GM19043 (cell line): ENCODE results near the gene GTF2F2.

Source experiments
- ATAC-seq: cut with Tn5 transposase; IDR thresholded peaks from one replicate; pipeline ENCODE4 v1.9.1; 2021; ENCODE audit warnings: low read depth; ENCODE audit not compliant: unreplicated experiment

Gene GTF2F2

DNA sequence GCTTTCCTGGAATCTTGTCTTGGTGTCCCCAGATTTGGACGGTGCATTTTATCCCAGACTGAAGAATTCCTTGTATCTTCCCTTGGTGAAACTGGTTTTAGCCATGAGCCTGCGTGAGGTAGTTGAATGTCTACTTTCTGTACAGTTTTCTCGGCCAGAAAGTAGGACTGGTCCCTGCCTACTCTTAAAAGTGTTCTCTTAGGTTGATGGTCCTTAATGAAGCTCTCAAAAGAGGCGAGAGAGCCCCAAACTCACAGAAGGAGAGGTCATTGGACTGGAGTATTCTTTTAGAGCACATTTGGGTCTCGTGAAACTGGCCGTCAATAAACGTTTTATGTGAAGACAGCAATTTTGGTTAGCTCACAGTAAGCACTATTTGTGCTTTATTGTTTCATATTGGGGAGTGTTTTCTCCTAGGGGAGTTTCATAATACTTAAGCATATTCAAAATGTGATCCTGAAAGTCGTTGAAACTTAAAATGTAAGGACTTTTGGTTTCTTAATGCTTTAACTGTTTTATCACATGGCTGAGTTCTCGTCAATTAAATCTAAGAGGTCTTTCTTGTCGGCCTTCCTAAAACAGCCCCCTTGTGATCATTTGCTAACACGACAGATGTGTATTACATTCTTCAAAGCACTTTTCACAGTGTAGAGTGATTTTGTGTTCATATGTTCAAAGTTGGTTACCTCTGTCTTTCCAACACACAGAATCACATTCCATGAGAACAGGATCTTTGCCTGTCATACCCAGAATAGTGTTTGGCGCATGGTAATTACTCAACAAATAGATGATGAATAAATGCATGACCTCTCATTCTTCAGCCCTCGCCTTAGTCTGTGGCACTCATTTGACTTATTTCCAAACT lies 889 bp downstream of the GTF2F2 start:
- ATAC-seq, result no peak

DNA sequence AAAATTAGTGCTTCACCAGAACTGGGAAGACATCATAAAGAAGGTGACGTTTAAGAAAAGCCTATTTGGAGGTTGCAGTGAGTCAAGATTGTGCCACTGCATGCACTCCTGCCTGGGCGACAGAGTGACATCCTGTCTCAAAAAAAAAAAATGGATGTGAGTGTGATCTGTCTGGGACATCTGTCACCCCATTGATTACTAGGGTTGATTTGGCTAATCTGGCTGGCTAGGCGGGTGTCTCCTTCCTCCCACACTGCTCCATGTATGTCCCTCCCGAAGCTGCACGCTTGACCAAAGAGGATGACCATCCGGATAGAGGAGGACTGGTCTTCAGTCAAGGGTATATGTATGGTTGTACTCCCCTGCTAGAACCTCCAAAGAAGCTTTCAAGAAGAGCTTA lies 2.6 kb downstream of the GTF2F2 start:
- ATAC-seq, result no peak

DNA sequence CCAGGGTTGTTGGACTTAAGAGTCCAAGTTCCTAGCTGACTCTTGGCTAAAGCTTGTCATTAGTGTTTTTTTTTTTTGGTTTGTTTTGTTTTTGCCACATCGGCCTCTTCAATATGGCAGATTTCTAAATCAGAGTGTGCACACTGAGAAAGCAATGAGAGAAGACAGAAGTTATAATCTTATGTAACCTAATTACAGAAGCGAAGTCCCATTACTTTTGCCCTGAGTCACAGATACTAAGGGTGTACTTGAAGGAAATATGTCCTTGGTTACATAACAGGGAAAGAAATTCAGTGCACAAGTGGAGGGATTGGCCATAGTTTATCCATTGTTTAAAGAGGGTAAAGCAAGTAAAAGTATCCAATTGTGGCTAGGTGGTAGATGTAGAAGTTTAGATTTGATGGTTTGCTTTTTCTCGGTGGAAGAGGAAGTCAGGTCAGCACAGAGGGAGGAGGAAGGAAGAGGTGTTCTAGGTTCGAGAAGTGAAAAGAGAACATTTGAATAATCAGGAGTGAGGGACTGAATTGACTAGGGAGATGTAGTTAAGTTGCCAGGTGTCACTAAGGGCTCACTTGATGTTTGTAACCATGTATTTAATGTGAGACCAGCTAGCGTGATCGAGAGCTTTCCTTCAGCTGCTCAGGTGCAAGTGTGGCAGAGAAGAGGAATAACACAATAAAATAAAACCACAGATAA lies 12.2 kb downstream of the GTF2F2 start:
- ATAC-seq, result peak; percentile 90

DNA sequence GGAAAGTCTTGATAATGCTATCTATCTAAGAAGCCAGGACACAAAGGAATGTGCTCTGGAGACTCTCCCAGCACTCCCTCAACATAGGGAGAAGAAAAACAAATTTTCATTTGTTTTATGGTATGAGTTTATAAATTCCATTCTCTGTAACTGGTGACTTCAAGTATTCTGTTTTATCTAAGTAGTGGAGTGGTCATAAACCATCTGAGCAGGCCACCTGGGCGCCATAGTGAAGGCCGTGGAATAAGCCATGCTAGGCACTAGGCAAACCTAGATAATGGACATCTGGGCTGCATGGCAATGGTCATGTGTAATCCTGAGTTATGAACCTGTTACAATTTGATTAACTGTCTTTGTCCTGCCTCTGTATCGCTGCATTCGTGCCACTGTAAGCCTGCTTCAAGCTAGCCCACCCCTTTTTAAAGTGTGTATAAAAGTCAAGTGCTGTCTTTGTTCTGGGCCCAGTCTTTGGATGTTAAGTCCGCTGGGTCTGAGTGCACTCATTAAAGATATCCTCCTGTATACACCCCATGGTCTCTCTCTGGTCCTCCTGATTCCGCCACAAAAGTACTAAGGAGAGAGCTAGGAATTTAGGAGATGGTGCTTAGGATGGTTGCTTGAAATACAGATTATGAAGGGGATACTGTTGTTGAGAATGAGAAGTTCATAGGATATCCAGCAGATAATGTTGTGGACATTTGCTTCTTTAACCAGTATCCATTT lies 13.2 kb downstream of the GTF2F2 start:
- no peak for ATAC-seq

DNA sequence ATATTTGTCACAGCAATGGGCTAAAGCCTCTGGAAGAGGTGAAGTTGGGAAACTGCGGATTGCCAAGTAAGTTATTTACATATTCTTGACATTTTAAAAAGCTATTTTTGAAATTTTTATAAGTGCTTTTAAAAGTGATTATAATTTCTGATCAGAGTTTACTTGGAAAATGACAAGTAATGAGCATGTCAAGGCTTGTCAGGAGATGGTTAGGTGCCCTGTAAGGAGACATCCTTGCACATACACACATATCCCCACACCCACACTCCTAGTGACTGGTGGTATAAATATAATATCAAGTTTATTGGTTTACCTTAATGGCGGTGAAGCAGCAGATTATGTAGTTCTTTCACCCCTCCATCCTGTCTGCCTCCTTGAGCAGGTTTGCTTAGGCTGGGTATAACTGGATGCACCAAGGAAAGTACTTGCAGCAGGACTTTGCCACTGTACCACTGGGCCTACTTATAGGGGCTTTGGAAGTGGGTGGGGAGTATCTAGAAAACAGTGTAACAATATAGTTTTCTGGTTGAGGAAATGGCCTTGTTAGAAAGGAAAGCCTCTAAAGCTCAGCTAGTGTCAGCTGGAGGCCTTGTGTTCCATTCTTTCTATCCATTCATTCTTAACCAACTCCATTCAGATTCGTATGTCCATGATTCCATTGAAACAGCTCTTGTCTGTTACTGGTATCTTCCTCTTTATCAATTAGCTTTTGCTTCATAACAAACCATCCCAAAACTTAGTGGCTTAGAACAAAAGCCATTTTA lies 16.6 kb downstream of the GTF2F2 start:
- ATAC-seq, result no peak

DNA sequence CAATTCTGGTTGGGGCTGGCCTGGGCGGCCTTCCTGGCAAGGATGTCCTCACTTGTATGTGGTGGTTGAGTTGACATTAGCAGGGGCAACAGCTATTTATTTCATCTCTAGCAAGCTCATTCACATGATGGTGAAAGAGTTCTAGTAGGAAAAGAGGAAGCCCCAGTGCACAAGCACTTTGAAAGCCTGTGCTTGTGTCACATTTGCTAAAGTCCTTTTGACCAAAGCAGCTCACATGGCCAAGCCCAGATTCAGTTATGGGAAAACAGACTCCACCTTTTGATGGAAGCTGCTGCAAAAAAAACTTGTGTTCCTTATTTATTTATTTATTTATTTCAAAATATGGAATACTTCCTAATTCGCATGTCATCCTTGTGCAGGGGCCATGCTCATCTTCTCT lies 17.2 kb downstream of the GTF2F2 start:
- no peak for ATAC-seq

DNA sequence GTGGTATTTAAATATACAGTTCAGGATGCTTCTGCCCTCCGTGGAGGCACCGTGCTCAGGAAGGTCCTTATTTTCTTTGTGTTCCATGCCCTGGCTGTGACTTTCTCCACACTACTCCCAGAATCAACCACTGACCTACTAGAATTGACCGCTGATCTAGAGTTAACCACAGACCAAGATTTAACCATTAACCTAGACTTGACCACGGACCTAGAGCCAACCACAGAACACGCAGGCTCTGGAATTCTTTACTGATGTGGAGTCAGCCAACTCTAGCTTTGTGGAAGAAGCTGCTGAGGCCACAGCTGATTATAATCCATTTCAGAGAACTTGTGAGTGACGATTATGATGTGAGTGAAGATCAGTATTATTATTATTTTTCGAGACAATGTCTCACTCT lies 18.0 kb downstream of the GTF2F2 start:
- ATAC-seq, result no peak

DNA sequence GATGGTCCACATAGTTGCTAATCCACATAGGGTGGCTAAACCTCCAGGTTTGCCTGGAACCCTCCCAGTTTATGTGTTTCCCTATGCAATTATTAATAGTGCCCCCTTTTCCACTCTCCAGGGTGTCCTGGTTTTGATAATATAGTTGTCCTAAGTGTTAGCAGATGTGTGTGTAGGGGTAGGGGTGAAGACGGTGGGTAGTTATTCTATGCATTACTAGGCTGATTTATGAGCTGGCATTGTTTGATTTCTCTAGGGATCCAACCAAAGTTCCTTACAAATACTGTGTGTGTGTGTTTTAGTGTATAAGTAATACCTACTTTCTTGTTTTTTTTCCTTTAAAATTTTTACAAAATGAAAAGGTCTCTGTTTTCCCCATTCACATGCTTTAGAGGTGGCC lies 21.1 kb downstream of the GTF2F2 start:
- ATAC-seq, result no peak

DNA sequence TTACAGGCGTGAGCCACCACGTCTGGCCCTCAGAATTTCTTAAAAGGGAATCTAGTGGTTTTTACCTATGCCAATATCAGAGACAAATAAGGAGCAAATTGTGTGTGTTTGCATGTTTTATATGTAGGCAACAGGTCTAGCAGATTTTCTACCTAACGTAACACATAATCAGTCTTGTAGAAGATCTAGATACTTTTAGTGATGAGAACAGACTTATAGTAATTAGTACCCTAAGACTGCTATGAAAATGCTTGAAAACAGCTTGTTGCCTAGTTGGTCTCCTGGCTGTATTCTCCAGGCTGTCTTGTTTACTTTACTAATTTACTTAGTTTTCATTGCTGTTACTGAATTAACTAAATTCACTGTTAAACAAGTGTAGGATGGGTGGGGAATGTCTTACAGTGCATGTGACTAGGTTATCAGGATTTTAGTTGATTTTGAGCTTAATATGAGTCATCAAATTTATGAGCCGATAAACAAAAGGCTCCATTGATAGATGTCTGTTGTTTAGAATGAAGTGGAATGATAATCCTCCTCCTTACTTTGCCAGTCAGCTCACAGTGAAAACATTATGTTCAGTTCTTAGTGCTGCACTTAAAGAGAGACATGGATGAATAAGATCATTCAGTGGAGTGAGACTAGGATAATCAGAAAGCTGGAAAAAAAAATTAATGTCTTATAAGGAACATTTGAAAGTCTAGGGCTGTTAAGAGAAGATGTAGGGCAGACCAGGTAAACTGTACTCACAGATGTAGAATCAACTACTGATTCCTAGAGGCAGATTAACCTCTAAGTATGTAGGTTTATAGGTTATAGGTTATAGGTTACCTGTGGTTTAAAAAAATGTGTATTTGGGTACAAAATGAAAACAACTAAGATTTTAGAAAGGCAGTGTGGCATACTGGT lies 22.4 kb downstream of the GTF2F2 start:
- no peak for ATAC-seq

DNA sequence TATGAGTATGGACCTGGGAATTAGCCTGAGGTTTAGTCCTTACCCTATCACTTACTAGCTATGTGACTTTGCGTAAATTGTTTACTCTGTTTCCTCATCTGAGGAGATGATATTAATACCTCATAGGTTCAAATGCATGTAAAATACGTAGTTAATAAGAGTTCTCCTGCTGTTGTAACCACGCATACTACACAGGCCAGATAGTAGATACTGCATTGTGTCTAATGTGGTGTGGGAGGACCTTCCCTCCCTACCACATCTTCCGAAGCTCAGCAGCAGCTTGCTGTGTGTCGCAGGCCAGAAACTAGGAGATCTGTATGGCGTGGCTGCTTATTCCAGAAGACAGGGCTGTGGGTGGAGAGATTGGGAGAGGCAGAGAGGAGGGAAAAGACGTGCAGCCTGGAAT lies 23.0 kb downstream of the GTF2F2 start:
- no peak for ATAC-seq

DNA sequence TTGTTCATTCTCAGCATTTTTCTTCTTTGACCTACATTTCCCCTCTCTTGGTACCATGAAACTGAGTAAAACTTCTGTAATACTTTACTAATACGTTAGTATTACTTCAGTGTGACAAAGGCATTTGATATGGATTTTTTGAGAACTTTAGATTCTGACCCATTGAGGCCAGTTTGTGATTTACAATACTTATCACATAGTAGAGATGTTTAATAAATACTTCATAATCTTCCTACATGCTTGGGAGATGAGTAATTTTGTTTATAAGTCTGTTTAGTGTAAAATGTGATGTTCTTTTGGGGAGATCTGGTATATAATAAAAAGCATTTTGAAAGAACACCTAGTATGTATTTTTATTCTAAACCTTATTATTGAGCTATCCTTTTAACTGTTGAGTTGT lies 29.7 kb downstream of the GTF2F2 start:
- ATAC-seq, result no peak

DNA sequence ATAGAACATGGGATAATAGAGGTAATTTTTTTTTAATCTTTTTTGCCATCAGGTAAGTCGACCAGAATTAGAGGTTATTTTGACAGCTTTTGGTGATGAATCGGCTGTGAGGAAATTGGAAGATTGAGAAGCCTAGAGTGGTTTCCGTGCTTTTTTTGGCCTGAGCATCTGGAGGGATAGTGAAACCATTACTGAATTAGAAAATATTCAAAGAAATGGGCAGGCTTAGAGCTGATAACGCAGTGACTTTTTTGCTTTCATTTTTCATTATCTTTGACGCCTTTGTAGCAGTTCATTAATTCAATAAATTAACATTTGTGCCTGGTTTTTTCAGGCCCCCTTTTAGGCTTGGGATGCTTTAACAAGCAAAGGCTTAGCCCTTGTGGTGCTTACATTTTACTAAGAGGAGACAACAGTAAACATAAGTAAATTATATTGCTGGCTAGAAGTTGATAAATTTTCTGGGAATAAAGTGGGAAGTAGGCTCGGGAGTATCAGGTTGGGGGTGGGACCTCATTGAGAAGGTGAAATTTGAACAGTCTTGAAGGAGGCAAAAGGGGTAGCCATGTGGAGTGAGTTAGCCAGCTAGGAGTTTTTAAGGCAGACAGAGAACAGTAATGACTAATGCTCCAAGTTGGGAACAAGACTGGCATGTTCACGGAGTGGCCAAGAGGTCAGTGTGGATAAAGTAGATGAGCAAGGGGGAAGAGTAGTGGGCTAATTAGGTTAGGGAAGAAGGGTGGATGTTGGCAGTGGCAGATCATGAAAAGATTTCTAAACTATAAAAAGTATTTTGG lies 36.5 kb downstream of the GTF2F2 start:
- no peak for ATAC-seq

DNA sequence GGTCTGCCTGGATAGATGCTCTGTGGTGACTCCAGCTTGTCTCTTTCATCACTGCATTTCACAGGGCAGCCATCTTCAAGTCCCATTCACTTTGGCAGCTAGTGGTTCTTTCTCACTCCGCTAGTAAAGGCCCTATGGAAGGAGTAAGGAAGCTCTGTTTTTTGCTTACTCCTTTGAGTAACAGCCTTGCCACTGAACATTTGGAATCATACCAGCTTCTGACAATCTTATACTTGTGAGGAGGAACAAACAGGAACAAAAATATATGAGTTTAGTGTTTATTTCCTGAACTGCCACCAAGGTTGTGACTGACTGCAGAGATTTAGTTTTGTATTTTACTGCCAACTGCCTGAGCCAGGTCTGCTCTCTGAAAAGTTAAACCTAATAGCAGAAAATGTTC lies 41.9 kb downstream of the GTF2F2 start:
- no peak for ATAC-seq

DNA sequence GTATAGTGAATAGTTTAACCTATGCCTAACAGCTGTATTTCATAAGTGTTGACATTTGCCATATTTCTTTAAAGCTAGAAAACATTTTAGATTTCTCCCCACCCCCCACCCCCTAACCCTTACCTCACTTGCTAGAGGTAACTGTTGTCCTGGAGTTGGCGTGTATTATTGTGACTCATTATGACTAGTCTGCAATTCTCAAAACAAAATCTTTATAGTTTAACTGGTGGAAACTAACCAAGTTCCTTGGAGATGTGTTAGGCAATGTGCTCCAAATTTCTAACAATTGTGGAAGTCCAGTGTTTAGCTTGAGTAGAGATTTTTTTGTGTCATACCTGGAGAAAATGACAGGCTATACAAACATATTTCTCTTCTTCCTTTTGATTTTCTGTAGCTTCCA lies 42.5 kb downstream of the GTF2F2 start:
- no peak for ATAC-seq

DNA sequence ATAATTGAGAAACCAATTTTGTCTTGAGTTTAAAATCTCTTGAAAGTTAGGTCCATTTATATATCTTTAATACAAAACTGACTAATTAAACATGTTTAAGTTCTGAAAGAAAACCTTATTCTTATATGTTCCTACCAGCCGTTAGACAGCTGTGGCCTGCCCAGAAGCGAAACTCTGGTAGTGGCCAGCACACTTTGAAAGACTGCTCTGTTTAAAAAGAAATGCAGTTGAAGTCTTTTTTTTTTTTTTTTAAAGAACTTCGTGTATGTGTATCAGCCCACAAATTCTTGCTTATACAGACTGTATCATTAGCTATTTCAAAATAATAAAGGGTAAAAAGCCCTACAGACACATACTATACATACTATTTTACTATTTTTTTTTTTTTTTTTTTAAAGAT lies 46.5 kb downstream of the GTF2F2 start:
- ATAC-seq, result no peak

DNA sequence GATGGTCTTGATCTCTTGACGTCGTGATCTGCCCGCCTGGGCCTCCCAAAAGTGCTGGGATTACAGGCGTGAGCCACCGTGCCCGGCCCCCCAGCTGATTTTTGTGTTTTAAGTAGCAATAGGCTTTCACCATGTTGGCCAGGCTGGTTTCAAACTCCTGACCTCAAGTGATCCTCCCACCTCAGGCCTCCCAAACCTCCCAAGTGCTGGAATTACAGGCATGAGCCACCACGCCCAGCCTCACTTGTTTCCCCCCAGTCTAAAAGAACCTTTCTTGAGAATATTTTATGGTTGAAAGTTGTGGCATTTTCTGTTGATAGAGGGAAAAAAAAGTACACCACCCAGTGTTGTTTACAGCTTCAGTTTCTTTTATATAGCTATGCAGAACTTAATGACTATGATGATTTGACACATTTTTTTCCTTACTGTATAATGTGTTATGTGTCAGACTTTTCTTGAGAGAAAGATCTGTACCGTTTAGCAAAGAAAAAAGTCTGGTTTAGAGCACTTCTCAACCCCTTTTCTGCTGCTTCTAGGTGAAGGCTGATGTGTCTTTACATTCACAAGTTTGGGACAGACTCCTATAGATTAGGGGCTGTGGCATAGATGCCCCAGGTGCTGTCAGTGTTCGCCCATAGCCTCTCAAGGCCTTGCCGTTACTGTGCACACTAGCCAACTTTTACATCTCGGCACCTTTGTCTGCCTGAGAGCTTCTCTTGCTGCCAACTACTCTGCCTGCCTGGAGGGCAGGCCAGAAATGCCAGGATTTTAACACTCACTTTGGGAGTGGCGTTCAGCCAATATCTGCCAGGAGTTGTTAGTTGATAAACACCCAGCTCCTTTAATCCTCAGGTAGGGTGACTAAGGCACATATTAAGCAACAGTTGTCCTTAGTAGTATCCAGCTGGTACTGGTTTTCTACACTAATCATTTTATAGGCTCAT lies 47.6 kb downstream of the GTF2F2 start:
- ATAC-seq, result no peak

DNA sequence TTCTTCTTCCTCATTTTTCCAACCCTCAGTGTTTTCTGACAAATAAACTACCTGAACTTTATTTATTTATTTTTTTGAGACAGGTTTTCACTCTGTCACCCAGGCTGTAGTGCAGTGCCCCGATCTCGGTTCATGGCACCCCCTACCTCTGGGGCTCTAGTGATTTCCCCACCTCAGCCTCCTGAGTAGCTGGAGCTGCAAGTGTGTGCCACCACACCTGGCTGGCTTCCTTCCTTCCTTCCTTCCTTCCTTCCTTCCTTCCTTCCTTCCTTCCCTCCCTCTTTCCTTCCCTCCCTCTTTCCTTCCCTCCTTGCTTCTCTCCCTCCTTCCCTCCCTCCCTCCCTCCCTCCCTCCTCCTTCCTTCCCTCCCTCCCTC lies 48.2 kb downstream of the GTF2F2 start:
- ATAC-seq, result no peak

DNA sequence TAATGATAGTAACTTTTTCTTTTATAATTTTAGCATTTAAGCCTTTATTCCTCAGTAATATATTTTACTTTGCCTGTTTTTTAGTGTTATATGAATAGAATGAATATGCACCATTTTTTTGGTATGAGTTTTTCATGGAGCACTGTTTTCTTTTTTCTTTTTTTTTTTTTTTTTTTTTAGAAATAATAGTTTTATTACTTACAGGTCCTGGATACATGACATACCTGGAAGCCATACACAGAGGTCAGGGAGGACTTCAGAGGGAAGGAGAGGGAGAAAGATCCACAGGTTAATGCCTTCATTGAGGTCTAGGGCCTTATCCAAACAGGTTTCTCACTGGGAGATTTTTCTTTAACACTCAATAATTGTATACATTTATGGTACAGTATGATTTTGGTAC lies 54.2 kb downstream of the GTF2F2 start:
- ATAC-seq, result no peak
